Middle frontal gyrus (tissue), 1 donor: ENCODE data around the gene RSRC2.
"Not testable (repeated sequence)": the region's sequence is repeated elsewhere in the genome, so short reads cannot be mapped to it uniquely, and the experiment has no call there.

Source experiments
- DNase-seq: peaks from one replicate; pipeline ENCODE4 v3.0.0-alpha.2; 2015; ENCODE audit warnings: low spot score; ENCODE audit errors: extremely low spot score

Gene RSRC2, protein sequence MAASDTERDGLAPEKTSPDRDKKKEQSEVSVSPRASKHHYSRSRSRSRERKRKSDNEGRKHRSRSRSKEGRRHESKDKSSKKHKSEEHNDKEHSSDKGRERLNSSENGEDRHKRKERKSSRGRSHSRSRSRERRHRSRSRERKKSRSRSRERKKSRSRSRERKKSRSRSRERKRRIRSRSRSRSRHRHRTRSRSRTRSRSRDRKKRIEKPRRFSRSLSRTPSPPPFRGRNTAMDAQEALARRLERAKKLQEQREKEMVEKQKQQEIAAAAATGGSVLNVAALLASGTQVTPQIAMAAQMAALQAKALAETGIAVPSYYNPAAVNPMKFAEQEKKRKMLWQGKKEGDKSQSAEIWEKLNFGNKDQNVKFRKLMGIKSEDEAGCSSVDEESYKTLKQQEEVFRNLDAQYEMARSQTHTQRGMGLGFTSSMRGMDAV

GRCh38 chr12:122526683-122527477, at the start of gene RSRC2, which contains the start of gene KNTC1:
TSS of gene RSRC2 (minus strand) at chr12:122526936. CDS start at chr12:122526853, 83 bp downstream.
TSS of gene KNTC1 (plus strand) at chr12:122527249. CDS start at chr12:122530064, 2,815 bp downstream.
- DNase-seq: peak; percentile 98

- no peak for DNase-seq
Measured at GRCh38 chr12:122571821-122572220, 45.1 kb upstream of the RSRC2 start.

- DNase-seq: not testable (repeated sequence)
Measured at GRCh38 chr12:122570006-122570405, 43.3 kb upstream of the RSRC2 start.

DNA sequence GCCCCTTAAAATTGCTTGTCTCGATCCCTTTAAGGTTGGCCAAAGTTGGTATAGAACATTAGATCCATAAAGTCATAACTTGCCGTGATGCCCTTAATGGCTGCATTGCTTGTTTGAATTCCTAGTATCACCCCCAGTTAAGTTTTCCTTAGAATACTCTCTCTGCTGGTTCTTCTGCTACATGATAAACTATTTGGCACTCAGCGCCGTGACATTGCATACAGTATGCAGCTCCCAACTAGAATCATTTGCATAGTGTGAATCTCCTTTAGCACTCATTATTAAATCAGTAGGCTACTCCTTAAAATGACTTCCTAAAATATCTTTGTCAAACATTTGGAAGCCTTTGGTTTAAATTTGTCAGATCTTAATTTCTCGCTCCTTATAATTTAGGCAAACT, 42.6 kb upstream of the RSRC2 start:
- DNase-seq: no peak

GRCh38 chr12:122566816-122567215, 40.1 kb upstream of the RSRC2 start:
- not testable (repeated sequence) for DNase-seq

- DNase-seq: no peak
Measured at GRCh38 chr12:122563361-122563760, 36.6 kb upstream of the RSRC2 start.

- DNase-seq: no peak
Measured at GRCh38 chr12:122560138-122560537, 33.4 kb upstream of the RSRC2 start.

DNA sequence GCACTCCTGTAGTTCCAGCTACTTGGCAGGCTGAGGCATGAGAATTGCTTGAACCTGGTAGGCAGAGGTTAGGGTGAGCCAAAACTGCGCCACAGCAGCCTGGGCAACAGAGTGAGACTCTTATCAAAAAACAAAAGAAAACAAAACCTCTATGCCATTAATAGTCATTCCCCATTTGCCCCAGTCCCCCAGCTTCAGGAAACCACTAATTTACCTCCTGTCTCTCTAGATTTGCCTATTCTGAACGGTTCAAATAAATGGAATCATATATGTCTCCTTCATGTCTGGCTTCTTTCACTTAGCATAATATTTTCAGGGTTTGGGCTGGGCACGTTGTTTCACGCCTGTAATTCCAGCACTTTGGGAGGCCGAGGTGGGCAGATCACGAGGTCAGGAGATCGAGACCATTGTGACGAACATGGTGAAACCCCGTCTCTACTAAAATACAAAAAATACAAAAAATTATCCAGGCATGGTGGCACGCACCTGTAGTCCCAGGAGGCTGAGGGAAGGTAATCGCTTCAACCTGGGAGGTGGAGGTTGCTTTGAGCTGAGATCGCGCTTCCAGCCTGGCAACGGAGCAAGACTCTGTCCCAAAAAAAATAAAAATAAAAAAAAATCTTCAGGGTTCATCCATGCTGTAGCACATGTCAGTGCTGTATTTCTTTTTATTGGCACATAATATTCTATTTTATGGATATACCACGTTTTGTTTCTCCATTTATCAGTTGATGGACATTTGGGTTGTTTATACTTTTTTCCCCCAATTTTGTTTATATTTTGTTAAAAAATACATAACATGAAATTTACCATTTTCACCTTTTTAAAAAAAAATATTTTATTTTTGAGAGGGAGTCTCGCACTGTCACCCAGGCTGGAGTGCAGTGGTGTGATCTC, 32.3 kb upstream of the RSRC2 start:
- no peak for DNase-seq

DNA sequence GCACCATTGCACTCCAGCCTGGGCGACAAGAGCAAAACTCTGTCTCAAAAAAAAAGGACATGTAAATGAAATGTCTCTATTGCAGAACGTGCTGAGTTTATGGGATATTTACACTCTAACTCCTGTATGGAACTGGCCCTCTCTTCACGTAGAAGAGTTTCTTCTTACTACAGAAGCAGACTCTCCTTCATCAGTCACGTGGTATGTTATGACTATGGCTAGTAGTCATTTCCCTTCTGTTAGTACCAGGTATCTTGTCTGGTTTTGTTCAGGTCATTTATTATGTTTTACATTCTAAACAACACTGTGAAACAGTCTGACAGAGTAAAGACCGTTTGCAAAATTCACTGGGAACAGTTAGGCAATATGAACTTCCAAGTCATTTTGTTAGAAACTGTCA, 20.6 kb upstream of the RSRC2 start:
- no peak for DNase-seq

DNA sequence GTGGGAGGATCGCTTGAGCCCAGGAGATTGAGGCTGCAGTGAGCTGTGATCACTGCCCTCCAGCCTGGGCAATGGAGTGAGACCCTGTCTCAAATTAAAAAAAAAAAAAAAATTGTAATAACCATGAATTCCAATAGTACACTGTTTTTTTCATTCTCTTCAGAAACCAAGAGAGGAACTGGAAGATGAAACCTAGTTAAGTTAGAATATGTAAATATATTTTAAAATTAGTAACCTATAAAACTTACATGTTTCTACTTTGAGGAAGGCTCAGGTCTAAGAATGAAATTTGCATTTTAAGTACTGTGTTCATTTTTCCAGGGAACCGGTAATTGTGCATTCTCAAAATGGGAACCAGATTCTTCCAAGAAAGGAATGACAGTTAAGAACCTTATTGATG, 19.1 kb upstream of the RSRC2 start:
- DNase-seq: no peak

DNA sequence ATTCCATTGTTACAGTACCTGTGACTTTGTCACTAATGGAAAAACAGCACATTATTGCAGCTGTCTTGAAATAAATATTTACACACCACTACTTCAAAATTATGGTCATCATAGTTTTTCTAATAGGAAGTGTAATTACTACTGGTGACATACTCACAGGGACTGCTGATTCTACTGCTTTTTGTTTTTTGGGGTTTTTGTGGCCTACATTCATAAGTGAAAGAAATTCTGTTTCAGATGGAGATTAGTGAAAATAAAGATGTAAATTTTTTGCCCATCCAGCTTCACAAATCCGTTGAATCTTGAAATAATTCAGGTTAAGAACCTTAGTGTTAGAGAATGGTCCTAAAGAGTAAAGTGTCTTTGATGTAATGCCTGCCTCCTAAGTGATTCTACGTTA, 17.8 kb upstream of the RSRC2 start:
- no peak for DNase-seq

DNA sequence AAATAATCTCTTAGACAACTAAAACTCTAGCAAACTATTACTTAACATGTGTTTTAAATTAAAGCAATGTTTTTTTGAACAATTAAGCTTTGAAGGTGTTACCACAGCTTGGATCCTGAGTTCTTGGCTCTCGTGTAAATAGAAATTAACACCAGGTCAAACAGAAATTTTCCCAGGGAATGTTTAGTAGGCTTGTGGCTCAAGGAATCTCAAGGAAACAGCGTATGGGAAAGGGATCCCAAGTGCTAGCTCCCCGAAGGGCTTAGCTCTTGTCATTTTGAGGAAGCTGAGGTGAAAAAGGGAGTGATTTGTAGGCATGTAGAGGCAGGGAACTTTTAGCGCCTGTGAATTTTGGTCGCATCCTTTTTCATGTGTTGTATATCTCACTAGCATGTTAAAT, 11.8 kb upstream of the RSRC2 start:
- no peak for DNase-seq

DNA sequence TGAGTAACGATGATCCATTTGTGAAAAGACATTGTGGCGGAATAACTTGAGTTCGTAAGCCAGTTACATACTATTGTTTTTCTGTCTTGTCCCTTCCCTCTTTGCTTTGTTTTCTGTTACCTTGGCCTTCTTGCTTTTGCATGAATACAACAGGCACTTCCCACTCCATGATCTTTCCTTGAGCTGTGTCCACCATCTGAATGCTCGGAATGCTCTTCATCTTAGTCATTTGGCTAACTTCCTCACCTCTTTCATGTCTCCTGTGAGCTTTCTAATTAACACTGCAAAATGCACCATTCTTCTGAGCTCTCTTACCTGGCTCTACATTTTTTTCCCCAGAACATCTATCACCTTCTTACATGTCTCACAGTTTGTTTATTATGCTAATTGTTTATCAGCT, 10.3 kb upstream of the RSRC2 start:
- DNase-seq: no peak

DNA sequence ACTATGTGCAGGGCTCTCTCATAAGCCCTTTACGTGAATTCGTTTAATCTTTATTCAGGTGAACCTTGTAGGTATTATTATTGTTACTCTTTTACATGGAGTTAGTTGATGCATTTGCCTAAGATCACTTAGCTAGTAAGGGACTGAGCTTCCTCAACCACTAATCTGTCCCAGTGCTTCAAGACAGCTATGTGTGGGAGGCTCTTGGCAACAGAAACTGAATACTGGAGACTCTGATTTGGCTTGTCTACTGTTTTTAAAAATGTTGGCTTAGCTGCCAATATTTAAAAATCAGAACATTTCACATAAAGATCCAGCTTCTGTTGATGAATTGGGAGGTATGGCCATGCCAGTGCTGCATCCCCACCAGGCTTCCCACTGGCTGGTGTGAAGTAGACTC, 7.1 kb upstream of the RSRC2 start:
- DNase-seq: peak; percentile 40

DNA sequence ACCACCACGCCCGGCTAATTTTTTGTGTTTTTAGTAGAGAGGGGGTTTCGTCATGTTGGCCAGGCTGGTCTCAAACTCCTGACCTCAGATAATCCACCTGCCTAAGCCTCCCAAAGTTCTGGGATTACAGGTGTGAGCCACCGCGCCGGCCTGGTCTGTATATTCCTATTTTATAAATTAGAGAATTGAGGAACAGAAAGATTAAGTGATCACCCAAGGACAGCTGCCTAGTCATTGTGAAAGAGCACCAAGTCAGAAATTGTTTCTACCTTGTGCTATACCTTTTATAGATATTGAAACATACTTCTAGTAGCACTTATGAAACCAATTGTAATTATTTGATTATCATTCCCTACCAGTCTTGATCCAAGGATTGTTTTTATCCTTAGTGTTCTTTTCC, 2.3 kb upstream of the RSRC2 start:
- no peak for DNase-seq

- no peak for DNase-seq
Measured at GRCh38 chr12:122528582-122528981, 1.8 kb upstream of the RSRC2 start.

DNA sequence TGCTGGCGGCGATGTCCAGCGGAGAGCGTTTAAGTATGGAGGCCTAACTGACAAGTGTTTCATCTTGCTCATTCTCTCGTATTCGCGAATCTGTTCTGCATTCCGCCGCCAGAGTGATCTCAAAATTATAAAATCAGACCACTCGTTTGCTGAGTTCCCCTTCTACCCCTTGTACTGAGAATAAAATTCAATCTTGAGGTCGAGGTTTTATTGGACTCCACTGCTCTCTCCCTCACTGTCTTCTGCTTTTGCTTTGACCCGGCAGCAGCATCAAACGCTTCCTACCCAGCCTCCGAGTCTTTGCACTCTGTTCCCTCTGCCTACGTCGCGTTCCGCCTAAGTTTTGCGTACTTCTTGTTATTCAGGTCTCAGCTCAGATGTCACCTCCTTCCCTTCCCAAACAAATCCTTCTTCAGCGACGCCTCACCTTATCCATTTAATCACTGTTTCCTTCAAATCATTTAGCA, 775 bp upstream of the RSRC2 start:
- DNase-seq: no peak

DNA sequence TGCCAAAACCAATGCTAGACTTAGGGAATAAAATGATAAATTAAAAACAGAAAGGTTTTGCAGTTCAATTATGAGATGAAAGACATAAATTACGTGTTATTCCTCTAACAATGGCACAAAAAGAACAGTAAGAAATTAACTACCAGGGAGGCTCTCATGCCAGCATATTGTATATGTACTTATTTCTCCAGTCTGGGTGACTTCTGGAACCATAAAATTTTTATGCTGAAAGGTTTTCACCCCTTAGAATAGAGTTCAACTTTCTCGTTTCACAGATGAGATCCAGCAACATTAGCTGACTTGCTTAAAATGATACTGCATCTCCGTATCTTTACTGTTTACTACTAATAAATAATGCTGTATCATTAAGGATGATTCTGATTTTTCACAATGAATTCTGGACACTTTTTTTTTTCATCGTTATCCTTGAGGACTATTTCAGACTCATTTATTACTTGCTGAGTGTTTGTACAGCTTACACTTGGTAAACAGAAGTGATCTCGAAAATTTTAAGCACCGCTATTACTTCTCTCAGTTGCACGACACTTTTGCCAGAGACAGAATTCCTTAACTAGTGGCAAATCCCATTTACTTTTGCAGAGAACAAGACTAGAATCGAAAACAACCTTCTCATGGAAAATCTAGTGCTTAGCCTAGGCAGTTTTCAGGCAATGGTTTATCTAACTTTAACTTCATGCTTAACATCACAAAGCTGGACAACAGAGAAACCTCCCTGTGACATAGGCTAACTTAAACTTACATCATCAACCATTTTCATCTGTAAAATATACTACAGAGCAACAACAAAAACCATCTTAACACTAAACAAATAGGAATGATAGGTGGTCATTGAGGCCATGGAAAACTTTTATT, 2.7 kb downstream of the RSRC2 start:
- no peak for DNase-seq

- DNase-seq: no peak
Measured at GRCh38 chr12:122523280-122523679, 3.5 kb downstream of the RSRC2 start.

GRCh38 chr12:122520676-122521075, 6.1 kb downstream of the RSRC2 start:
- no peak for DNase-seq
